Right hindlimb (tissue), 1 donor: ENCODE data around the gene SRBD1.

ENCODE experiments used
- DNase-seq: peaks from one replicate; pipeline ENCODE4 v3.0.0-alpha.2; 2018

Gene SRBD1

GRCh38 chr2:45353879-45354278 is 257.2 kb downstream of the SRBD1 start:
- DNase-seq: no peak

- DNase-seq: no peak
Observed at GRCh38 chr2:45352506-45352905, 258.6 kb downstream of the SRBD1 start.

GRCh38 chr2:45345331-45346234 is 265.5 kb downstream of the SRBD1 start:
- DNase-seq: no peak

GRCh38 chr2:45344502-45344901 is 266.6 kb downstream of the SRBD1 start:
- DNase-seq: no peak

- DNase-seq: no peak
Observed at GRCh38 chr2:45344071-45344470, 267.0 kb downstream of the SRBD1 start.

GRCh38 chr2:45343251-45344017 is 267.6 kb downstream of the SRBD1 start:
- no peak for DNase-seq

GRCh38 chr2:45340318-45340717 is 270.7 kb downstream of the SRBD1 start:
- peak; percentile 63 for DNase-seq

GRCh38 chr2:45339253-45339652 is 271.8 kb downstream of the SRBD1 start:
- no peak for DNase-seq
